HepG2 (cell line): ENCODE data around the gene CCL23. TPM values are rescaled to one million over a fixed set of nuclear protein-coding genes. Genes with fewer than 3 reads are reported as not detected.

Experiments used
- CBFB ChIP-seq: sonication (generic); formaldehyde crosslinking; IDR thresholded peaks from 2 replicates; pipeline ENCODE4 v1.4.0; 2020; ENCODE audit warnings: missing genetic modification reagents
- CSRNP1 ChIP-seq: sonication (generic); formaldehyde crosslinking; IDR thresholded peaks from 2 replicates; pipeline ENCODE4 v1.8.1; 2023; ENCODE audit warnings: mild to moderate bottlenecking, missing genetic modification reagents
- FOXK2 ChIP-seq: fragments of 450-650 bp; IDR thresholded peaks from 2 replicates; pipeline ENCODE4 v1.6.1; 2016
- GATAD1 ChIP-seq: IDR thresholded peaks from 2 replicates; pipeline ENCODE4 v1.6.1; 2016; ENCODE audit warnings: missing genetic modification reagents, missing compliant biosample characterization
- HNRNPH1 ChIP-seq: fragments of 200-400 bp; formaldehyde crosslinking; optimal IDR thresholded peaks from 2 replicates; pipeline ENCODE3; 2017; ENCODE audit warnings: mild to moderate bottlenecking, low read depth, low read length
- HOXA7 ChIP-seq: sonication (generic); formaldehyde crosslinking; IDR thresholded peaks from 2 replicates; pipeline ENCODE4 v1.8.1; 2022; ENCODE audit warnings: mild to moderate bottlenecking, missing genetic modification reagents, moderate library complexity
- PAF1 ChIP-seq: IDR thresholded peaks from 2 replicates; pipeline ENCODE4 v1.6.1; 2016; ENCODE audit warnings: missing genetic modification reagents, missing compliant biosample characterization
- PAXIP1 ChIP-seq: sonication (generic); formaldehyde crosslinking; conservative IDR thresholded peaks from 2 replicates; pipeline ENCODE4 v1.4.0; 2020; ENCODE audit warnings: mild to moderate bottlenecking, missing genetic modification reagents, moderate library complexity
- PLSCR1 ChIP-seq: sonication (generic); formaldehyde crosslinking; IDR thresholded peaks from 2 replicates; pipeline ENCODE4 v1.5.0; 2020; ENCODE audit warnings: missing genetic modification reagents, mild to moderate bottlenecking, borderline replicate concordance
- RERE ChIP-seq: IDR thresholded peaks from 2 replicates; pipeline ENCODE4 v1.6.1; 2016; ENCODE audit warnings: low read depth, missing genetic modification reagents, missing compliant biosample characterization
- REXO4 ChIP-seq: sonication (generic); formaldehyde crosslinking; IDR thresholded peaks from 2 replicates; pipeline ENCODE4 v1.8.0; 2022; ENCODE audit warnings: missing genetic modification reagents, mild to moderate bottlenecking, borderline replicate concordance
- SALL1 ChIP-seq: sonication (generic); formaldehyde crosslinking; IDR thresholded peaks from 2 replicates; pipeline ENCODE4 v1.8.0; 2022; ENCODE audit warnings: mild to moderate bottlenecking, missing genetic modification reagents
- ZMYM4 ChIP-seq: sonication (generic); formaldehyde crosslinking; IDR thresholded peaks from 2 replicates; pipeline ENCODE4 v1.8.1; 2023; ENCODE audit warnings: mild to moderate bottlenecking, missing genetic modification reagents
- ZNF224 ChIP-seq: sonication (generic); formaldehyde crosslinking; IDR thresholded peaks from 2 replicates; pipeline ENCODE4 v1.5.0; 2020; ENCODE audit warnings: mild to moderate bottlenecking, missing genetic modification reagents
- ZNF260 ChIP-seq: sonication (generic); formaldehyde crosslinking; IDR thresholded peaks from 2 replicates; pipeline ENCODE4 v1.4.0; 2020; ENCODE audit warnings: missing genetic modification reagents, low read depth, mild to moderate bottlenecking, borderline replicate concordance
- ZNF558 ChIP-seq: sonication (generic); formaldehyde crosslinking; IDR thresholded peaks from 2 replicates; pipeline ENCODE4 v1.9.0; 2022; ENCODE audit warnings: mild to moderate bottlenecking, missing genetic modification reagents, borderline replicate concordance
- ZNF710 ChIP-seq: sonication (generic); formaldehyde crosslinking; IDR thresholded peaks from 2 replicates; pipeline ENCODE4 v1.5.0; 2020; ENCODE audit warnings: mild to moderate bottlenecking, missing genetic modification reagents, borderline replicate concordance
- polyA plus RNA-seq, 8 experiments: library from polyadenylated mRNA; depleted of rRNA in 3 of 8; stranded (reverse) in 7 of 8; unstranded in 1 of 8; fragments of >200 nt; fragmentation: Illumina TruSeq in 4 of 8; extraction: Trizol in 4 of 8; gene quantifications; 2 replicates each; pipeline versions ENCODE4 v1.2.1 to v1.2.3, GENCODE V29; 2011 to 2016; ENCODE audit warnings: low read depth in 4 of 8, missing spikeins in 1 of 8, mixed read lengths in 1 of 8; ENCODE audit not compliant: insufficient read depth in 1 of 8
- total RNA-seq, 5 experiments: library from RNA; depleted of rRNA; stranded (reverse); fragments of >200 nt; fragmentation: Illumina TruSeq; extraction: Trizol; gene quantifications; 2 replicates each; pipeline ENCODE4 v1.2.3, GENCODE V29; 2016; ENCODE audit warnings: low read depth in 1 of 5

The CCL23 gene
- total and polyA plus RNA-seq, 2 of the 13 experiments (the other 11 are each of a cell fraction or from before 2014, with no cell fraction given), result not detected

- TF ChIP-seq REXO4 (CRISPR knock-in tag), result no peak
- TF ChIP-seq ZMYM4 (CRISPR knock-in tag), result no peak
- peak; percentile 69 for TF ChIP-seq PAXIP1
- no peak for TF ChIP-seq FOXK2
- no peak for TF ChIP-seq HNRNPH1
- TF ChIP-seq PLSCR1 (CRISPR knock-in tag), result no peak
- no peak for TF ChIP-seq ZNF224 (CRISPR knock-in tag)
- TF ChIP-seq SALL1 (CRISPR knock-in tag), result peak; percentile 34; the same call in 1 of the 2 replicates
- TF ChIP-seq ZNF260 (CRISPR knock-in tag), result no peak
- TF ChIP-seq HOXA7 (CRISPR knock-in tag), result no peak
- TF ChIP-seq GATAD1 (CRISPR knock-in tag), result no peak
- TF ChIP-seq ZNF710 (CRISPR knock-in tag), result no peak
- no peak for TF ChIP-seq CSRNP1 (CRISPR knock-in tag)
- TF ChIP-seq CBFB, result no peak
- TF ChIP-seq PAF1 (CRISPR knock-in tag), result no peak
- TF ChIP-seq RERE (CRISPR knock-in tag), result no peak
- TF ChIP-seq ZNF558 (CRISPR knock-in tag), result no peak
Measured at GRCh38 chr17:35991075-35991474, 26.7 kb downstream of the CCL23 start (continued).
